Retinal pigment epithelial cell (primary cell): ENCODE data around the gene ATP2B2.
"Not testable (repeated sequence)": the region's sequence is repeated elsewhere in the genome, so short reads cannot be mapped to it uniquely, and the experiment has no call there.

Experiments used
- DNase-seq: peaks from one replicate; pipeline ENCODE4 v3.0.0-alpha.2; 2010; ENCODE audit warnings: low read depth
- H3K4me3 ChIP-seq: 2 replicates; pipeline ENCODE4 v1.5.1; 2011; ENCODE audit warnings: mild to moderate bottlenecking, low read length, control low read depth, moderate library complexity
- TF ChIP-seq, protein P1 (sequence below): conservative IDR thresholded peaks from 2 replicates; pipeline ENCODE4 v1.5.1; 2011; ENCODE audit warnings: low read depth, low read length, control low read depth, inconsistent platforms

ATP2B2 gene

DNA sequence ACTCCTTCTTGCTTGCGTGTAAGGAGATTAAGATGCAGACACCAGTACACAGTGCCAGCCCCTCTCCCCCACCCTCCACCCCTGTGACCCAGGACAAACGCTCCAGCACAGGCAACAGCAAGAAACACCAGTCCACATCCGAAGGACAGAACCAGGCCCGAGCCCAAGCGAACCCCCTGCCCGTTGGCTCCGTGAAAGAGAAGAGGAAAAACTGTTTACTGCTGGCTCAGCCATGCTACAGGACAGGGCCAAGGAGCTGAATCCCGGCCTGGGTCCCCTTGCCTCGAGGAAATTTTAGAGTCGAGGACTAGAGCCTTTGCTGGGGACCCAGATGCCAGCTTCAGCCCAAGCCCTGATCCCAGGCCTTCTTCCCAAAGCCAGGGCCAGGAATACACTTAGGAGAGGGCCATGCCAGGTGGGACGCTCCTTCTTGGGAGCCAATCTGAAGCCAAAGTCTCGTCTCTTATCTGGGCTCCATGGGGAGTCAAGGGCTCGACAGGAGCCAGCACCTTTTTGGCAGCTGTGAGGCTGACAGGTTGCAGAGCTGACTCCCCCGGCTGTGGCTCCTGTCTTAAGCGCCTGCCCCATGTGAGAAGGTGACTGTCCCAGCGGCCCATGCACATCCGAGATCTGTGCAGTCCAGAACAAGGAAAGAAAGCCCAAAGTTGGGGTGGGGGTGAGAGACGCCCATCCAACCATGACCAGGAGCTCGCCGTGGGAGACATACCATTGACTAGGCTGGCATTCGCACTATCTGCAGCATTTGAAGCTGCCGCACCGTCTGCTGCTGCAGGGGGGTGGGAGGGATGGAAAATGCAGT lies 120.6 kb downstream of the ATP2B2 start:
- TF ChIP-seq, protein P1, sequence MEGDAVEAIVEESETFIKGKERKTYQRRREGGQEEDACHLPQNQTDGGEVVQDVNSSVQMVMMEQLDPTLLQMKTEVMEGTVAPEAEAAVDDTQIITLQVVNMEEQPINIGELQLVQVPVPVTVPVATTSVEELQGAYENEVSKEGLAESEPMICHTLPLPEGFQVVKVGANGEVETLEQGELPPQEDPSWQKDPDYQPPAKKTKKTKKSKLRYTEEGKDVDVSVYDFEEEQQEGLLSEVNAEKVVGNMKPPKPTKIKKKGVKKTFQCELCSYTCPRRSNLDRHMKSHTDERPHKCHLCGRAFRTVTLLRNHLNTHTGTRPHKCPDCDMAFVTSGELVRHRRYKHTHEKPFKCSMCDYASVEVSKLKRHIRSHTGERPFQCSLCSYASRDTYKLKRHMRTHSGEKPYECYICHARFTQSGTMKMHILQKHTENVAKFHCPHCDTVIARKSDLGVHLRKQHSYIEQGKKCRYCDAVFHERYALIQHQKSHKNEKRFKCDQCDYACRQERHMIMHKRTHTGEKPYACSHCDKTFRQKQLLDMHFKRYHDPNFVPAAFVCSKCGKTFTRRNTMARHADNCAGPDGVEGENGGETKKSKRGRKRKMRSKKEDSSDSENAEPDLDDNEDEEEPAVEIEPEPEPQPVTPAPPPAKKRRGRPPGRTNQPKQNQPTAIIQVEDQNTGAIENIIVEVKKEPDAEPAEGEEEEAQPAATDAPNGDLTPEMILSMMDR = no peak
- no peak overlapping the region for H3K4me3 ChIP-seq
- DNase-seq = no peak

DNA sequence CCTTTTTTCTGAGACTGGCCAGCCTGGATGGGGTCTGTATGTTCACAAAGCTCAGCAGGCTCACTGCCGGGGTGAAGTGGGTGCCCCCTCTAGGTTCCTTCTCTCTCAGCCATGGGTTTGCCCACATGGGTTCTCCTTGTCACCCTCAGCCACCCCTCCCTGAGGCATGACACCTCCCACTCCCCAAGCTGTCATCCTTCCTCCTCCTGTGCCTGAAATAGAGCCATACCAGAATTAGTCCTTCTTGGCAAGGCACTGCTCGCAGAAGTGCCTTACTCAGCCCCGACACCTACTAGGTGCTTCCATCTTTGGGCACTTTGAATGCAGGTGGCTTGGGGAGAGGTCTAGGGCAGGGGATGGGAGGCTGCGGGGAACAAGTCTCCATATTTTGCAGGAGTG lies 121.5 kb downstream of the ATP2B2 start:
- no peak for DNase-seq
- no peak overlapping the region for H3K4me3 ChIP-seq
- TF ChIP-seq, protein P1 = no peak

DNA sequence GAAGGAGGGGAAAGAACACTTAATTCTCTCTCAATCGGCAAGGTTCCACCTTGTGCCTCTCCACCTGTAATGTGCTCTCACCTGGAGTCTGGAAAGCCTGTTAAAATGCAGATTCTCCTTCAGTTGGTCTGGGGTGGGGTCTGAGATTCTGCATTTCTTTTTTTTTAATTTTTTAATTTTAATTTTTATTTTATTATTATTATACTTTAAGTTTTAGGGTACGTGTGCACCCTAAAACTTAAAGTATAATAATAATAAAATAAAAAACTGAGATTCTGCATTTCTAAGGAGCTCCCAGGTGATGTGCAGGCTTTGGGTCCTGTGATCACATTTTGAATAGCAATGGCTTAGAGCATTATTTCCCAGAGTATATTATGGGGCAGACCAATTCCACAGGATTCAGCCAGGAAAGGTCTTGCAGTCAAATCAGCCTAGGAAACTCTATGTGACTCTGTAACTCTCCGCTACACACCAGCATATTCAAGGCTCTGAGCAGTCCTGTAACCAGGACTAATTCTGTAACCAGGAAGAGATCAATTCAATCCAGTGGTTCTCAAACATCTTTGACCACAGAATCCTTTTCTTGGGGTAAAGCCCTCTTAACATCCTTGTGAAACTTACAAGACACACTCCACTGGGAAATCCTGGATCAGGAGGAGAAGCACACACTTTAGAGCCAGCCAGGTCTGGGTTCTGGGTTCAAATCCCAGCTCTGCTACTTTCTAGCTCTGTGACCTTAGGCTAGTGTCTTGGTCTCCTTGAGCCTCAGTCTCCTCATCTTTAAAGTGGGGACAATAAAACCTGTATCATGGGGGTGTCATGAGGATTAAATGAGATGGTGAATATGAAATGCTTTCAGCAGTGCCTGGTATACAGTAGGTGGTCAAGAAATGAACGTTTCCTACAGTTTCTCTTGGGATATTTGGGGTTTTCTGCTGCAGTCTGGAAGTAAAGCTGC lies 122.2 kb downstream of the ATP2B2 start:
- no peak overlapping the region for H3K4me3 ChIP-seq
- DNase-seq = no peak
- TF ChIP-seq, protein P1 = no peak

DNA sequence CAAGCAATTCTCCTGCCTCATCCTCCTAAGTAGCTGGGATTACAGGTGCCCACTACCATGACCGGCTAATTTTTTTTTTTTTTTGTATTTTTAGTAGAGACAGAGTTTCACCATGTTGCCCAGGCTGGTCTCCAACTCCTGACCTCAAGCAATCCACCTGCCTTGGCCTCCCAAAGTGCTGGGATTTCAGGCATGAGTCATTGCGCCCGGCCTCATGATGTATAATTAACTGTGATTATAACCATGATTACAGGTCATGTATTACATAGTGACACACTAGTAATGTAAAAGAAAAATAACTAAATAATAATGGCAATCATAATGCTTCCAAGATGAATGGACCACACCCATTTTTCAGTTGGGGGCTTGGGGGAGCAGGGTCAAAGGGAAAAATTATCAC lies 122.9 kb downstream of the ATP2B2 start:
- not testable (repeated sequence) for DNase-seq, H3K4me3 ChIP-seq

DNA sequence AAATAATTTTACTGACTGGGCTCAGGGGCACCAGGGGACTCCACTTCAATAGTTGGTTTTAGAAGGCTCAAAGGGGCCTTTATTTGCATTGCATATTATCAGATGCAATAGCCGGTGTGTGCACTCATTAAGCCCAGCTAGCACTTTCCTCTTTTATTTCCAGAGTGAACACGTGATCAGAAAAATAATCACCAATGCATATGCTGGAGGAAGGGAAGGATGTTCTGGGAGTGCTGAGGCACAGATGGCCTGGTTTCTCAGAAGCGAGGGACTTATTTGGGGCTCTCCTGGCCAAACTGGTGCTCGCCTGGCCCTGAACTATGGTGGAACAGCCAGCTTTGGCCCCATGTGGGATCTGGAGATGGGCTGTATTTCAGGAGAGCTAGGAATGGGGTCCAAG lies 124.0 kb downstream of the ATP2B2 start:
- DNase-seq = no peak
- TF ChIP-seq, protein P1 = no peak
- no peak overlapping the region for H3K4me3 ChIP-seq

DNA sequence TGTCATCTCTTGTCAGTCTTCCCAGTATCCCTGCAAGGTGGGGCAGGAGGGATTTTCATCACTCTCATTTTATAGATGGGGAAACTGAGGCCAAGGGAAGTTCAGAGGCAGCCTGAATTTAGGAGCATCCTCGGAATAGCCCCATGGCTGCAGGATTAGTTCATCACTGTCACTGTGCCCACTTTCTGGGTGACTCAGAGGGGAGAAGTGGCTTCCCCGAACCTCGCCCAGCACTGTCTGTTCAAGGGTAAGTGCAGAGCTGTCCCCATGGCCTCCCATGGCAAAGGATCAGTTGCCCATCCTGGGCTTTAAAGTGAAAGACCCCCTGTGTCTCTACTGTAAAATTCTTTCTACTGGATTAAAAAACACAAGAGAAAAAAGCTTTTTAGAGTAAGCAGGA lies 124.5 kb downstream of the ATP2B2 start:
- DNase-seq = no peak
- TF ChIP-seq, protein P1 = no peak
- H3K4me3 ChIP-seq = no peak overlapping the region

DNA sequence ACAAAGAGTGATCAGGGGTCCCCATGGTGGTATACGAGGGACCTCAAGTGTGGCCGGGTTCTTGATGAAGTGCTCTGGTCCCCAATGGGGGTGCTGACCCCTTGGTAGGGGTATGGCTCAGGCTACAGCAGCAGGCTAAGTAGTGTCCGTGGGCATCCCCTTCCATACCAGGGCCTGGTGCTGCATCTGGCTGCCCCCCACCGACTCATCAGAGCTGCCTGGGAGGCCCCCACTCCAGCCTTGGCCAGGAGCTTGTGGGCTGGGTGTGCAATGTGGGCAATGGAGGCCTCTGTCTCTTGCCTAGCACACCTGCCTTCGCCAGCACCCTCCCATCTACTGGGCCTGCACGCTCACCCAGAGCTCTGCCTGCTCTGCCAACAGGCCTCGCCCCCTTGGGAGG lies 125.4 kb downstream of the ATP2B2 start:
- TF ChIP-seq, protein P1 = no peak
- no peak for DNase-seq
- H3K4me3 ChIP-seq = no peak overlapping the region
